IMR-90 (cell line): ENCODE measurements around the gene SEZ6L2. TPM values are rescaled to one million over a fixed set of nuclear protein-coding genes. Genes with fewer than 3 reads are reported as not detected.

ENCODE experiments used
- ATAC-seq: fragments of 200-7000 bp; cut with Tn5 transposase; 2 replicates; pipeline ENCODE4 v1.9.1; 2020; ENCODE audit warnings: low read depth, mild to moderate bottlenecking, moderate library complexity
- BruUV-seq: library from RNA; stranded (reverse); fragments of 400-500 nt; replicated peaks from 2 replicates; lab custom pipeline; 2021; lab: Mats Ljungman, UMichigan
- CTCF ChIA-PET: fragments of 300-600 bp; formaldehyde crosslinking; extraction: SDS; loops from one replicate; lab custom pipeline; 2021; ENCODE audit warnings: antibody characterized with exemption; lab: Yijun Ruan, JAX
- POLR2A ChIA-PET: fragments of 300-600 bp; sonication (Branson Sonifier 250); formaldehyde crosslinking; loops from one replicate; lab custom pipeline; 2022; ENCODE audit warnings: antibody characterized with exemption; ENCODE audit not compliant: unreplicated experiment; lab: Charles Lee
- DNase-seq: peaks from one replicate; pipeline ENCODE4 v3.0.0; 2013
- H2AFZ ChIP-seq: replicated peaks from 2 replicates; pipeline ENCODE3; 2013; ENCODE audit warnings: low read length, mild to moderate bottlenecking; ENCODE audit not compliant: poor library complexity
- H2AK5ac ChIP-seq: 2 replicates; pipeline ENCODE4 v1.6.1; 2013; ENCODE audit warnings: low read depth, low read length, inconsistent platforms
- H2AK9ac ChIP-seq: replicated peaks from 2 replicates; pipeline ENCODE3; 2013; ENCODE audit warnings: mild to moderate bottlenecking, low read depth, low read length, moderate library complexity; ENCODE audit not compliant: poor library complexity
- H2BK120ac ChIP-seq: 2 replicates; pipeline ENCODE4 v1.6.1; 2013; ENCODE audit warnings: low read depth, low read length, inconsistent platforms
- H2BK15ac ChIP-seq: 3 replicates; pipeline ENCODE4 v1.6.1; 2013; ENCODE audit warnings: low read depth, low read length, inconsistent platforms
- H2BK20ac ChIP-seq: 2 replicates; pipeline ENCODE4 v1.6.1; 2013; ENCODE audit warnings: low read depth, mild to moderate bottlenecking, inconsistent platforms, low read length, moderate library complexity
- H2BK5ac ChIP-seq: 2 replicates; pipeline ENCODE4 v1.6.1; 2013; ENCODE audit warnings: mild to moderate bottlenecking, low read depth, low read length, inconsistent platforms; ENCODE audit not compliant: poor library complexity, severe bottlenecking
- H3K14ac ChIP-seq: replicated peaks from 2 replicates; pipeline ENCODE4 v1.6.1; 2013; ENCODE audit warnings: low read depth, low read length, inconsistent platforms
- H3K18ac ChIP-seq: 2 replicates; pipeline ENCODE4 v1.6.1; 2013; ENCODE audit warnings: low read depth, low read length, control low read depth
- H3K23ac ChIP-seq: 2 replicates; pipeline ENCODE4 v1.6.1; 2013; ENCODE audit warnings: low read depth, low read length, inconsistent platforms
- H3K27ac ChIP-seq: 2 replicates; pipeline ENCODE4 v1.5.1; 2013; ENCODE audit warnings: mild to moderate bottlenecking, control low read depth, low read length; ENCODE audit not compliant: insufficient read depth
- H3K27me3 ChIP-seq: 2 replicates; pipeline ENCODE4 v1.6.1; 2013; ENCODE audit warnings: low read length; ENCODE audit not compliant: control insufficient read depth, insufficient read depth
- H3K36me3 ChIP-seq: 2 replicates; pipeline ENCODE4 v1.6.1; 2013; ENCODE audit warnings: low read length, mixed read lengths; ENCODE audit not compliant: control insufficient read depth, insufficient read depth
- H3K4ac ChIP-seq: 2 replicates; pipeline ENCODE4 v1.6.1; 2013; ENCODE audit warnings: low read depth, low read length, inconsistent platforms
- H3K4me1 ChIP-seq: 2 replicates; pipeline ENCODE4 v1.6.1; 2013; ENCODE audit warnings: low read length, mixed read lengths; ENCODE audit not compliant: control insufficient read depth, insufficient read depth
- H3K4me2 ChIP-seq: 2 replicates; pipeline ENCODE4 v1.6.1; 2013; ENCODE audit warnings: low read depth, mild to moderate bottlenecking, control low read depth, low read length, moderate library complexity
- H3K4me3 ChIP-seq: 2 replicates; pipeline ENCODE4 v1.5.1; 2013; ENCODE audit warnings: low read depth, mild to moderate bottlenecking, control low read depth, low read length, moderate library complexity; ENCODE audit not compliant: insufficient read depth
- H3K56ac ChIP-seq: 2 replicates; pipeline ENCODE4 v1.6.1; 2013; ENCODE audit warnings: low read length, inconsistent platforms; ENCODE audit not compliant: insufficient read depth; ENCODE audit errors: extremely low read depth
- H3K79me1 ChIP-seq, 2 experiments: 2 replicates each; pipeline ENCODE4 v1.6.1; 2013; ENCODE audit warnings: low read length in 2 of 2, inconsistent platforms in 1 of 2, low read depth in 1 of 2
- H3K9ac ChIP-seq: 2 replicates; pipeline ENCODE4 v1.6.1; 2013; ENCODE audit warnings: low read depth, low read length, control low read depth
- H3K9me1 ChIP-seq: 2 replicates; pipeline ENCODE4 v1.6.1; 2013; ENCODE audit warnings: low read length, inconsistent platforms; ENCODE audit not compliant: insufficient read depth
- H3K9me3 ChIP-seq: 2 replicates; pipeline ENCODE4 v1.6.1; 2013; ENCODE audit warnings: low read length; ENCODE audit not compliant: control insufficient read depth, insufficient read depth
- H4K20me1 ChIP-seq: 2 replicates; pipeline ENCODE4 v1.6.1; 2013; ENCODE audit warnings: low read length, inconsistent platforms; ENCODE audit not compliant: insufficient read depth
- H4K5ac ChIP-seq: 2 replicates; pipeline ENCODE4 v1.6.1; 2013; ENCODE audit warnings: mild to moderate bottlenecking, low read depth, low read length, control low read depth
- H4K8ac ChIP-seq, 2 experiments: 2 replicates each; pipeline ENCODE4 v1.6.1; 2013; ENCODE audit warnings: low read depth in 2 of 2, low read length in 2 of 2, control low read depth in 1 of 2, inconsistent platforms in 1 of 2
- H4K91ac ChIP-seq: 2 replicates; pipeline ENCODE4 v1.6.1; 2013; ENCODE audit warnings: low read depth, low read length, inconsistent platforms; ENCODE audit not compliant: insufficient read depth
- MAZ ChIP-seq: IDR thresholded peaks from 2 replicates; pipeline ENCODE4 v1.6.1; 2012; ENCODE audit warnings: low read depth, mild to moderate bottlenecking, low read length, improper control_type of control experiment, moderate library complexity, borderline replicate concordance
- NFE2L2 ChIP-seq: fragments of 150-350 bp; IDR thresholded peaks from 2 replicates; pipeline ENCODE4 v1.6.1; 2016; ENCODE audit warnings: low read depth, mild to moderate bottlenecking, low read length
- POLR2A ChIP-seq: IDR thresholded peaks from 2 replicates; pipeline ENCODE4 v1.6.1; 2012; ENCODE audit warnings: mild to moderate bottlenecking, low read depth, low read length
- RFX5 ChIP-seq: IDR thresholded peaks from 2 replicates; pipeline ENCODE4 v1.8.0; 2012; ENCODE audit warnings: low read depth, mild to moderate bottlenecking, low read length, moderate library complexity
- SMC3 ChIP-seq: fragments of 150-350 bp; IDR thresholded peaks from 2 replicates; pipeline ENCODE4 v1.6.1; 2016; ENCODE audit warnings: low read depth, mild to moderate bottlenecking, antibody characterized with exemption, low read length, moderate library complexity
- WGBS, 2 experiments: methylation state at CpG; one replicate each; pipeline versions ENCODE4 v1.1.5 to v1.1.7; 2013; ENCODE audit warnings: missing lambda C conversion rate in 2 of 2; ENCODE audit not compliant: insufficient read length in 1 of 2; ENCODE audit errors: extremely low coverage in 2 of 2; 5-methylcytosine and 5-hydroxymethylcytosine counted together
- dilution Hi-C: fragments of 300-500 bp; cut with HindIII; formaldehyde crosslinking; loops from one replicate; pipeline ENCODE4 v1.14.3; 2018; ENCODE audit warnings: low sequenced_read_pairs; ENCODE audit not compliant: unreplicated experiment
- in situ Hi-C: fragments of 300-500 bp; cut with MboI; formaldehyde crosslinking; loops from 3 replicates; pipeline ENCODE4 v1.14.3; 2019; ENCODE audit warnings: low sequenced_read_pairs, inconsistent platforms, mixed read lengths
- intact Hi-C: fragments of 100-400 bp; cut with micrococcal nuclease; formaldehyde crosslinking; loops from 2 replicates; pipeline ENCODE4 v1.10.0; 2022
- polyA plus RNA-seq, 3 experiments: library from polyadenylated mRNA; depleted of rRNA; stranded (reverse); fragments of >200 nt; gene quantifications; 2 replicates each; pipeline ENCODE4 v1.2.3, GENCODE V29; 2012; ENCODE audit warnings: low replicate concordance in 1 of 3
- total RNA-seq: library from RNA; depleted of rRNA; stranded (reverse); fragments of >200 nt; gene quantifications from 2 replicates; pipeline ENCODE4 v1.2.3, GENCODE V29; 2012

The SEZ6L2 gene
- total and polyA plus RNA-seq, 2 of the 4 experiments (the other 2 are of a cell fraction), result 0.72 to 10.5 TPM

- no peak for ATAC-seq
- WGBS, 2 experiments, result 83% methylated on average over 1 of the region's 5 CpGs; no CpG with 5 or more reads in 1 of the 2 experiments
- TF ChIP-seq RFX5 (no peak), POLR2A (no peak), SMC3 (no peak), NFE2L2 (no peak), MAZ (no peak)
These were observed 49.8 kb downstream of the SEZ6L2 start for GRCh38 chr16:29849505-29849904.

More at GRCh38 chr16:29849505-29849904, 49.8 kb downstream of the SEZ6L2 start:
- Histone ChIP-seq H4K5ac (no peak overlapping the region), H2BK20ac (no peak overlapping the region), H3K4me1 (no peaks in the 10 kb centered on the region; the same call in 1 of the 2 replicates), H3K56ac (no peak overlapping the region), H3K4me3 (no peak overlapping the region), H2AK9ac (no peak overlapping the region), H3K18ac (no peak overlapping the region), H4K20me1 (no peaks in the 10 kb centered on the region), H3K4ac (no peak overlapping the region), H3K79me1 (0 out of 4 replicates have a peak, but pooled peaks cover 0 to 7% of the 10 kb centered on the region in 2 experiments), H3K9ac (no peak overlapping the region), H4K91ac (no peak overlapping the region), H3K27ac (no peak overlapping the region), H2BK120ac (no peak overlapping the region), H2BK15ac (no peak overlapping the region), H3K27me3 (no peaks in the 10 kb centered on the region), H2AK5ac (no peak overlapping the region), H3K9me1 (0 out of 2 replicates have a peak, but pooled peaks cover 3% of the 10 kb centered on the region), H3K9me3 (no peaks in the 10 kb centered on the region), H2BK5ac (no peak overlapping the region), H4K8ac (no peak overlapping the region), H2AFZ (no peak overlapping the region), H3K23ac (no peak overlapping the region), H3K14ac (no peak overlapping the region), H3K36me3 (peaks cover 37% of the 10 kb centered on the region), H3K4me2 (no peak overlapping the region)
- dilution Hi-C loops (no loop called here), intact Hi-C loops (no loop called here), in situ Hi-C loops (no loop called here)
- ChIA-PET CTCF (interaction anchor here (0.6 to 1.9 kb wide), 5 partner anchors 8 to 41 kb away, joined by 3 to 10 read pairs (median 6); no protein-coding TSS in a partner anchor), POLR2A (no interaction called here)
- DNase-seq, result no peak
- no TSS peak for BruUV-seq
